GM12878 (cell line): Measurements from ENCODE around the gene IL36RN. TPM values are rescaled to one million over a fixed set of nuclear protein-coding genes. Genes with fewer than 3 reads are reported as not detected.

Experiments
- ATAC-seq: fragments of 200-7000 bp; cut with Tn5 transposase; 3 replicates; pipeline ENCODE4 v1.9.1; 2020; ENCODE audit warnings: mild to moderate bottlenecking, moderate library complexity
- BruUV-seq: library from RNA; stranded (reverse); fragments of 400-500 nt; replicated peaks from 2 replicates; lab custom pipeline; 2021; lab: Mats Ljungman, UMichigan
- CTCF ChIA-PET: fragments of 300-600 bp; sonication (Branson Sonifier 250); formaldehyde crosslinking; extraction: SDS; loops from one replicate; lab custom pipeline; 2021; ENCODE audit warnings: inconsistent platforms; lab: Yijun Ruan, JAX
- POLR2A ChIA-PET: fragments of 350-600 bp; formaldehyde crosslinking; extraction: SDS; loops from one replicate; lab custom pipeline; 2021; ENCODE audit warnings: inconsistent platforms; lab: Charles Lee
- RAD21 ChIA-PET: fragments of 300-600 bp; sonication (Branson Sonifier 250); formaldehyde crosslinking; loops from one replicate; lab custom pipeline; 2023; ENCODE audit warnings: antibody characterized with exemption; ENCODE audit not compliant: unreplicated experiment; lab: Charles Lee
- SMC1A ChIA-PET: fragments of 300-600 bp; sonication (Branson Sonifier 250); formaldehyde crosslinking; loops from one replicate; lab custom pipeline; 2023; ENCODE audit not compliant: unreplicated experiment, uncharacterized antibody; lab: Charles Lee
- DNase-seq: peaks from one replicate; pipeline ENCODE4 v3.0.0-alpha.2; 2011; ENCODE audit warnings: low read depth, low spot score
- FAIRE-seq: peaks from 3 replicates; lab custom pipeline; 2011; peaks lifted over from hg19 to GRCh38; lab: Jason Lieb, UNC
- H2AFZ ChIP-seq: 2 replicates; pipeline ENCODE4 v1.6.0; 2011; ENCODE audit warnings: low read depth, low read length, control low read depth; ENCODE audit not compliant: control insufficient read depth
- H3K27ac ChIP-seq: 2 replicates; pipeline ENCODE4 v1.5.1; 2011; ENCODE audit warnings: control low read depth; ENCODE audit not compliant: control insufficient read depth, insufficient read depth
- H3K27me3 ChIP-seq, 2 experiments: replicated peaks in 1 of 2; 2 replicates each; pipeline versions ENCODE4 v1.6.0 to v1.6.1; 2011; ENCODE audit warnings: low read length in 1 of 2; ENCODE audit not compliant: control insufficient read depth in 2 of 2, insufficient read depth in 2 of 2
- H3K36me3 ChIP-seq, 2 experiments: 2 replicates each; pipeline ENCODE4 v1.5.1; 2011; ENCODE audit warnings: low read length in 1 of 2; ENCODE audit not compliant: control insufficient read depth in 2 of 2, insufficient read depth in 2 of 2
- H3K4me1 ChIP-seq: 2 replicates; pipeline ENCODE4 v1.6.1; 2011; ENCODE audit warnings: mild to moderate bottlenecking, low read length, moderate library complexity, mixed read lengths; ENCODE audit not compliant: control insufficient read depth, insufficient read depth
- H3K4me2 ChIP-seq: 2 replicates; pipeline ENCODE4 v1.6.0; 2011; ENCODE audit warnings: control low read depth; ENCODE audit not compliant: control insufficient read depth, insufficient read depth
- H3K4me3 ChIP-seq: fragments of 200-600 bp; sonication (generic); 2 replicates; pipeline ENCODE4 v1.5.1; 2016
- H3K79me2 ChIP-seq: 2 replicates; pipeline ENCODE4 v1.6.0; 2011; ENCODE audit warnings: low read length; ENCODE audit not compliant: control insufficient read depth, insufficient read depth
- H3K9ac ChIP-seq: 2 replicates; pipeline ENCODE4 v1.8.0; 2011; ENCODE audit warnings: low read length, control low read depth, mixed read lengths; ENCODE audit not compliant: control insufficient read depth, insufficient read depth
- H3K9me3 ChIP-seq: replicated peaks from 3 replicates; pipeline ENCODE4 v1.5.1; 2011; ENCODE audit warnings: mild to moderate bottlenecking, low read length; ENCODE audit not compliant: control insufficient read depth, insufficient read depth
- H4K20me1 ChIP-seq: 2 replicates; pipeline ENCODE4 v1.6.0; 2011; ENCODE audit not compliant: control insufficient read depth, insufficient read depth
- BCL11A ChIP-seq: IDR thresholded peaks from 2 replicates; pipeline ENCODE4 v1.6.1; 2011; ENCODE audit warnings: low read depth, low read length
- CEBPB ChIP-seq, 2 experiments: fragments of 150-350 bp in 1 of 2; IDR thresholded peaks; 2 replicates each; pipeline ENCODE4 v1.6.1; 2012 to 2014; ENCODE audit warnings: low read depth in 2 of 2, low read length in 2 of 2, borderline replicate concordance in 1 of 2, inconsistent platforms in 1 of 2
- EP300 ChIP-seq, 2 experiments: fragments of 150-350 bp in 1 of 2; IDR thresholded peaks; 2 replicates each; pipeline ENCODE4 v1.6.1; 2011 to 2012; ENCODE audit warnings: low read depth in 2 of 2, low read length in 2 of 2, borderline replicate concordance in 1 of 2, improper control_type of control experiment in 1 of 2, inconsistent platforms in 1 of 2; ENCODE audit not compliant: control insufficient read depth in 1 of 2
- EZH2 ChIP-seq: IDR thresholded peaks from 2 replicates; pipeline ENCODE4 v1.6.1; 2012; ENCODE audit warnings: low read depth, mild to moderate bottlenecking, control low read depth, inconsistent platforms, low read length, borderline replicate concordance; ENCODE audit not compliant: control insufficient read depth
- FOXK2 ChIP-seq: fragments of 450-650 bp; IDR thresholded peaks from 2 replicates; pipeline ENCODE4 v1.6.1; 2017; ENCODE audit warnings: mild to moderate bottlenecking, moderate library complexity
- HDGF ChIP-seq: fragments of 450-650 bp; IDR thresholded peaks from 2 replicates; pipeline ENCODE4 v1.6.1; 2016; ENCODE audit warnings: antibody characterized with exemption
- IRF4 ChIP-seq: IDR thresholded peaks from 2 replicates; pipeline ENCODE4 v1.6.1; 2011; ENCODE audit warnings: low read depth, low read length
- JUND ChIP-seq: IDR thresholded peaks from 2 replicates; pipeline ENCODE4 v1.6.1; 2012; ENCODE audit warnings: low read depth, mild to moderate bottlenecking, low read length, improper control_type of control experiment, moderate library complexity
- KAT2A ChIP-seq: conservative IDR thresholded peaks from 2 replicates; pipeline ENCODE4 v1.6.1; 2011; ENCODE audit warnings: low read depth, low read length; ENCODE audit not compliant: control insufficient read depth
- MYB ChIP-seq: fragments of 150-350 bp; IDR thresholded peaks from 2 replicates; pipeline ENCODE4 v1.6.1; 2014; ENCODE audit warnings: mild to moderate bottlenecking, low read depth, low read length, borderline replicate concordance
- NFYA ChIP-seq: IDR thresholded peaks from 2 replicates; pipeline ENCODE4 v1.6.1; 2011; ENCODE audit warnings: low read depth, mild to moderate bottlenecking, low read length, improper control_type of control experiment, borderline replicate concordance
- NR2F1 ChIP-seq: fragments of 450-650 bp; conservative IDR thresholded peaks from 2 replicates; pipeline ENCODE4 v1.6.1; 2017; ENCODE audit warnings: mild to moderate bottlenecking
- PML ChIP-seq: IDR thresholded peaks from 2 replicates; pipeline ENCODE4 v1.6.1; 2012; ENCODE audit warnings: low read length, inconsistent platforms
- RAD21 ChIP-seq: IDR thresholded peaks from 2 replicates; pipeline ENCODE4 v1.6.1; 2011; ENCODE audit warnings: mild to moderate bottlenecking, low read depth, low read length, moderate library complexity; ENCODE audit not compliant: insufficient read depth
- TCF3 ChIP-seq: IDR thresholded peaks from 2 replicates; pipeline ENCODE4 v1.6.1; 2012; ENCODE audit warnings: low read depth, mild to moderate bottlenecking, low read length, borderline replicate concordance; ENCODE audit not compliant: insufficient read depth
- ZNF217 ChIP-seq: fragments of 450-650 bp; IDR thresholded peaks from 2 replicates; pipeline ENCODE4 v1.6.1; 2017; ENCODE audit warnings: antibody characterized with exemption, mild to moderate bottlenecking
- ZNF24 ChIP-seq: fragments of 450-650 bp; IDR thresholded peaks from 2 replicates; pipeline ENCODE4 v1.6.1; 2017; ENCODE audit warnings: antibody characterized with exemption, mild to moderate bottlenecking
- ZZZ3 ChIP-seq: IDR thresholded peaks from 2 replicates; pipeline ENCODE4 v1.6.1; 2011; ENCODE audit warnings: low read depth; ENCODE audit not compliant: control insufficient read depth, insufficient read length
- WGBS: methylation state at CpG from one replicate; pipeline ENCODE4 v1.1.6; 2016; ENCODE audit warnings: low lambda C conversion rate; ENCODE audit not compliant: insufficient replicate concordance, insufficient coverage; ENCODE audit errors: missing lambda C conversion rate; 5-methylcytosine and 5-hydroxymethylcytosine counted together
- in situ Hi-C: fragments of 300-500 bp; cut with MboI; formaldehyde crosslinking; loops from 9 replicates; pipeline ENCODE4 v1.14.3; 2018; ENCODE audit warnings: mixed read lengths
- intact Hi-C: fragments of 100-400 bp; cut with micrococcal nuclease; formaldehyde crosslinking; loops from one replicate; pipeline ENCODE4 v1.14.2; 2022; ENCODE audit not compliant: unreplicated experiment
- polyA plus RNA-seq, 11 experiments: library from polyadenylated mRNA; depleted of rRNA in 4 of 11; unstranded in 6 of 11; stranded (reverse) in 5 of 11; fragments of >200 nt; fragmentation: Nextera tagmentation in 4 of 11; fragmentation: Illumina TruSeq in 1 of 11; extraction: Ambion mirVana in 4 of 11; extraction: Trizol in 1 of 11; gene quantifications; 1 replicate in 1 of 11; 2 replicates in 10 of 11; pipeline versions ENCODE4 v1.2.1 to v1.2.3, GENCODE V29; 2011 to 2016; ENCODE audit warnings: inconsistent platforms in 2 of 11, missing spikeins in 2 of 11, low read depth in 1 of 11
- total RNA-seq, 4 experiments: library from RNA; depleted of rRNA in 3 of 4; stranded (reverse); fragments of >200 nt in 3 of 4; fragmentation: Illumina TruSeq in 1 of 4; extraction: Trizol in 1 of 4; gene quantifications; 2 replicates each; pipeline versions ENCODE4 v1.2.1 to v1.2.3, GENCODE V29; 2013 to 2021
- TF ChIP-seq, protein P1 (sequence below): fragments of 450-650 bp; IDR thresholded peaks from 2 replicates; pipeline ENCODE4 v1.6.1; 2018; ENCODE audit warnings: borderline replicate concordance, mild to moderate bottlenecking; ENCODE audit not compliant: partially characterized antibody

Gene IL36RN
- total and polyA plus RNA-seq, 10 of the 15 experiments (the other 5 are each of a cell fraction or from before 2014, with no cell fraction given), result not detected

- DNase-seq (no peak), ATAC-seq (no peak), FAIRE-seq (no peak)
- Histone ChIP-seq H3K36me3 (no peaks in the 10 kb centered on the region), H2AFZ (no peak overlapping the region), H3K4me3 (no peak overlapping the region), H3K79me2 (no peaks in the 10 kb centered on the region), H3K27me3 (no peaks in the 10 kb centered on the region; a peak in 1 of 4 replicates), H3K4me1 (no peaks in the 10 kb centered on the region), H3K9ac (no peak overlapping the region), H3K9me3 (no peaks in the 10 kb centered on the region), H4K20me1 (no peaks in the 10 kb centered on the region), H3K27ac (no peak overlapping the region), H3K4me2 (no peak overlapping the region)
- in situ Hi-C loops, result no loop called here
- ChIA-PET POLR2A (no interaction called here), SMC1A (no interaction called here), CTCF (no interaction called here), RAD21 (no interaction called here)
- TF ChIP-seq EP300 (IDR thresholded peaks at IDR 0.05; ENCODE audit: borderline replicate concordance in 1 of 2, control insufficient read depth in 1 of 2, low read depth in 2 of 2, low read length in 2 of 2) (no peak), TCF3 (no peak), ZZZ3 (no peak), MYB (no peak), ZNF217 (no peak), PML (no peak), FOXK2 (no peak), ZNF24 (no peak), HDGF (no peak), NR2F1 (no peak), KAT2A (no peak), JUND (no peak), RAD21 (no peak), EZH2 (no peak), IRF4 (no peak), CEBPB (IDR thresholded peaks at IDR 0.05; ENCODE audit: borderline replicate concordance in 1 of 2, low read depth in 2 of 2, low read length in 2 of 2) (no peak), NFYA (no peak), BCL11A (no peak)
- TF ChIP-seq, protein P1, sequence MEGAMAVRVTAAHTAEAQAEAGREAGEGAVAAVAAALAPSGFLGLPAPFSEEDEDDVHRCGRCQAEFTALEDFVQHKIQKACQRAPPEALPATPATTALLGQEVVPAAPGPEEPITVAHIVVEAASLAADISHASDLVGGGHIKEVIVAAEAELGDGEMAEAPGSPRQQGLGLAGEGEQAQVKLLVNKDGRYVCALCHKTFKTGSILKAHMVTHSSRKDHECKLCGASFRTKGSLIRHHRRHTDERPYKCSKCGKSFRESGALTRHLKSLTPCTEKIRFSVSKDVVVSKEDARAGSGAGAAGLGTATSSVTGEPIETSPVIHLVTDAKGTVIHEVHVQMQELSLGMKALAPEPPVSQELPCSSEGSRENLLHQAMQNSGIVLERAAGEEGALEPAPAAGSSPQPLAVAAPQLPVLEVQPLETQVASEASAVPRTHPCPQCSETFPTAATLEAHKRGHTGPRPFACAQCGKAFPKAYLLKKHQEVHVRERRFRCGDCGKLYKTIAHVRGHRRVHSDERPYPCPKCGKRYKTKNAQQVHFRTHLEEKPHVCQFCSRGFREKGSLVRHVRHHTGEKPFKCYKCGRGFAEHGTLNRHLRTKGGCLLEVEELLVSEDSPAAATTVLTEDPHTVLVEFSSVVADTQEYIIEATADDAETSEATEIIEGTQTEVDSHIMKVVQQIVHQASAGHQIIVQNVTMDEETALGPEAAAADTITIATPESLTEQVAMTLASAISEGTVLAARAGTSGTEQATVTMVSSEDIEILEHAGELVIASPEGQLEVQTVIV, result no peak
- intact Hi-C loops, result no loop called here
- no TSS peak for BruUV-seq
- WGBS, result 6% methylated on average over 1 of the region's 1 CpG
Measured at GRCh38 chr2:113009622-113010021, 49.4 kb upstream of the IL36RN start.
